ENCODE measurements around the gene COQ3.
A peak's percentile ranks its signal among the peaks of the same experiment; 100 is the strongest.

COQ3 gene, protein sequence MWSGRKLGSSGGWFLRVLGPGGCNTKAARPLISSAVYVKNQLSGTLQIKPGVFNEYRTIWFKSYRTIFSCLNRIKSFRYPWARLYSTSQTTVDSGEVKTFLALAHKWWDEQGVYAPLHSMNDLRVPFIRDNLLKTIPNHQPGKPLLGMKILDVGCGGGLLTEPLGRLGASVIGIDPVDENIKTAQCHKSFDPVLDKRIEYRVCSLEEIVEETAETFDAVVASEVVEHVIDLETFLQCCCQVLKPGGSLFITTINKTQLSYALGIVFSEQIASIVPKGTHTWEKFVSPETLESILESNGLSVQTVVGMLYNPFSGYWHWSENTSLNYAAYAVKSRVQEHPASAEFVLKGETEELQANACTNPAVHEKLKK
- total RNA-seq = 4.8 to 17.3 (median 6.0) reads per million in 3 experiments

DNA sequence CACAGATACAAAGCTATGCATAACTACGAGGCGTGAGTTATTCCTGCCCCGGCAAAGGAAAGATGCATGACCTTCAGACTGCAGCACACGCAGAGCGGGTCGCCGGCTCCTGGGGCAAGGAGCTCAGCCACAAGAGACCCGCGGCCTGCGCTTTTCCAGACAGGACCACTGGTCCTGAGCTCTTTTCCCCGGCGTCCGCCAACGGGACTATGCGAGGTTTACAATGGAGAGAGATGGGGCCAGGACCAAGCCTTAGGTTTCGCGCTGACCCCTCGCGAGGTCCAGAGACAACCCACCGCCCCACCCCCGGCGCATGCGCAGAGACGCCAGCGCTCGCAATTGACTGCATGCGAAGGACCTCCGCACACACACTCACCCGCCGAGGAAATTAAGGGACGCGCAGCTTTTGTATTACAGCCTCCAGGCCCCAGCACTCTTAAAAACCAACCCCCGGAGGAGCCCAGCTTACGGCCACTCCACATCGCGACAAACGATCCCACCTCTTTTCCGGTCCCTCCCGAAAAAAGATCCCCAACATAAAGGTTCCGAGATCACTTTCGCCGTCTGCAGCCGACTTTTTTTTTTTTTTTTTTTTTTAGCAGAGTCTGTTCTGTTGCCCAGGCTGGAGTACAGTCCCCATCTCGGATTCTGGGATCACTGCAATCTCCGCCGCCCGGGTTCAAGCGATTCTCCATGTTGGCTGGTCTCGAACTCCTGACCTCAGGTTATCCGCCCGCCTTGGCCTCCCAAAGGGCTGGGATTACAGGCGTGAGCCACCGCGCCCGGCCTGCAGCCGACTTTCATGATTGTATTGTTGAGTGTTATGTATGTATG, at the start of gene COQ3:
Gene COQ3, minus strand, starts transcription at position 498 of the 834 bp plus-strand sequence. Its CDS starts 16 bp downstream, at position 482.
- peak; percentile 59 for DNase-seq

- DNase-seq = no peak
Measured at GRCh38 chr6:99434702-99435530, 40.9 kb upstream of the COQ3 start.

GRCh38 chr6:99432877-99433276, 38.9 kb upstream of the COQ3 start:
- no peak for DNase-seq

DNA sequence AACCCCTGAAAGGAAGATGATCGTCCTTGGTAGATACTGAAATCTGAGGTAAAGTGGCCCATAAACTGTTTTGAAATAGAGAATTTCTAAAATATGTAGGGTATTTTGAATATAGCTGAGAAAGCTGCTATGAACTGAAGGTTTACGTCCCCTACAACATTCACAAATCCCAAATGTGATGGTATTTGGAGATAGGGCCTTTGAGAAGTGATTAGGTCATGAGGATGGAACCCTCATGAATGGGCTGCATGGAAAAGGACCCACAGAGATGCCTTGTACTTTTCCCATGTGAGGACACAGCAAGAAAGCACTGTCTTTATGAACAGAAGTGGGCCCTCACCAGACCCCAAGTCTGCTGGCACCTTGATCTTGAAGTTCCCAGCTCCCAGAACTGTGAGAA, 37.9 kb upstream of the COQ3 start:
- no peak for DNase-seq

DNA sequence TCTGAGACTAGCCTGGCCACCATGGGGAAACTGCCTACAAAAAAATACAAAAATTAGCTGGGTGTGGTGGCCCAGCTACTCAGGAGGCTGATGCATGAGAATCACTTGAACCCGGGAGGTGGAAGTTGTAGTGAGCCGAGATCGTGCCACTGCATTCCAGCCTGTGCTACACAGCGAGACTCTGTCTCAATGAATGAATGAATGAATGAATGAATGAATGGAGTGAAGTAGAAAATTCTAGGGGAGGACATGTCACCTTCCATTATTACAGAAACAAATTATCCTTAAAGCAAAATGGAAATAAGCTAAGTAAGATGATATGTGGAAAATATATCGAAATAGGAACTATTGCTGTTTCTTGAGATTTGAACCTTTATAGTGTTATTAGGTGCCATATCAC, 34.0 kb upstream of the COQ3 start:
- no peak for DNase-seq

GRCh38 chr6:99426451-99426757, 32.4 kb upstream of the COQ3 start:
- DNase-seq = no peak

DNA sequence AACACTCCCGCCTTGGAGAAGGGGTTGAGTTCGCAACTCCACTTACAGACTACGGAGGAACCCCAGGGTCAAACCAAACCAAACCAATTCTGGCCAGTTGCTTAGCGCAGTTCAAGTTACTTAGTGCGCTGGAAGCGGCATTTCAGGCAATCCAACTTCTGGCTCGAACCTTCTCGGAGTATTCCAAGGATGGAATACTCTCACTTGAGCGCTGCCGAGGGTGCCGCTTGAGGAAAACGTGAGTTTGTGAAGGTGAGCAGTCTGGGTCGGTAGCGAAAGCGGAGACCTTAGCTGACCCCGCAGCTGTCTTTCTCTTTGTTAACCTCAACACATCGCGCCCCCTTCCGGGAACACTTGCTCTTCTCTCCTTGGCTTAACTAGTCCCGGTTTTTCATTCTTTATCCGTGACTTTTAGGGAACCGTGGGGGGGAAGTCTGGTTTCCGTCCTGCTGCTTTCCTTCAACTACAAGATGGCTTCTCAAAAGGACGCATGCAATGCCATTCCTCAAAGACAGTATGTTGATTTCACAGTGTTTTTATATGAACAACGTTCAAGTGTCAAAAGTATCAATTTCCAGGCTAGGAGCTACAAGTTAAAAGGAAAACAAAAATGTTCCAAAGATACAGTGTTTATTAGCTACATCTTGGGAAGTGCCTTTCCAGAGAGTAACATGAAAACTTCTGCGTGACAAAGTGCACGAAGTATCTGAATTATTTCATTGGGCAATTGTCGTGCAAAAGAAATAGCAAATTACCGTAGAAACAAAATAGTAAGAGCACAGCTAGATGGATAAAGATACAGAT, 31.9 kb upstream of the COQ3 start:
- DNase-seq = peak; percentile 54

DNA sequence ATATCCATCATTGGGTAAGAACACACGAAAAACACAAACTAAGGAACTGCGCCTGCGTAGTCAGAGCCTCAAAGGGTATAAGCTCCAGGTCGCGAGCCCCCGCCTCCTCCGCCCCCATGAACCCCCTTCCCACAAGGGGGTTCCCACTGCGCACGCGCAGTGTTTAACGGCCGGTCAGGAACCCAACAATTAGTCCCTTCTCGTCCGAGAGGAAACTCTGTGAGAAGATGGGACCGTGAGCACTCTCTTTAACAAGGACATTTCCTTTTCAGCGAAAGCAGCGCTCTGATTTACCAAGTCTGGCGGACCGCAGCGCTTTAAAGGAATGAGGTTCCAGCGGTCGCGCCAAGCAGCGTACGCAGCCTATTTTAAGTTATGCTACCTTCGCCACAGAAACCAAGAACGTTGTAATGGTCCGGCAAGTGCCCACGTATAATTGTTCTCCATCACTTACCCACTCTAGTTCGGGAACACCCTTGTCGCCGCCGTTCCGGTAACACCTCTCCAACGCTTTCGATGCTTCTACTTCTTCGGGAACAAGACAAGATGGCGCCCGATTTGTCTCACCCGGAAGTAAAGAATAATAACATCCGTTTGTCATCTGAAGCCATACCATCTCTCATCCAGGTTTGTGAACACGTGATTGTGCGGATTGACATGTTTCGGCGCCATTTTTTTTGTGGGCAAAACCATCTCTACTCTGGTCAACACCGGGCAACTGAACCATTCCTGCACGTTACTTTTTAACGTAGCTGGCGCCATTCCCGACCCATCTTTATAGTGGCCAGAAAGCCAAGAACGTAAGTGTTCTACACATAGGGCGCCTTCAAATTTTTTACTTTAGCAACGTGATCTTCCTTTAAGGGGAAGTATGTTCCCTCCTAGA, 31.0 kb upstream of the COQ3 start, which contains the start of gene PNISR:
Gene PNISR, minus strand, starts transcription at position 548 of the 886 bp plus-strand sequence. CDS start 10,649 bp downstream, outside the sequence.
- DNase-seq = peak; percentile 94

DNA sequence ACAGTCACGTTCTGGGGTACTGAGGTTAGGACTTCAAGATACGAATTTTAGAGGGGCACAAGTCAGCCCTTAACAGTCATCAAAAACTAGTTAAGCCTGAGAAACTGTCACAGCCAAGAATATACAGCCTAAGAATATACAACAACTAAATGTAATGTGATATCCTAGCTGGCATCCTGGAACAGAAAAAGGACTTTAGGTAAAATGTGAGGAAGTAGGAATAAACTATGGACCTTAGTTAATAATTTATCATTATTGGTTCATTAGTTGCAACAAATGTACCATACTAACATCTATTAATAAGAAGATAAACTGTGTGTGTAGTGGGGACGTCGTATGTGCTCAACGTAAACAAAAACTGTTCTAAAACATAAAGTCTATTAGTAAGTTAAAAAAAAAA, 30.0 kb upstream of the COQ3 start:
- no peak for DNase-seq

DNA sequence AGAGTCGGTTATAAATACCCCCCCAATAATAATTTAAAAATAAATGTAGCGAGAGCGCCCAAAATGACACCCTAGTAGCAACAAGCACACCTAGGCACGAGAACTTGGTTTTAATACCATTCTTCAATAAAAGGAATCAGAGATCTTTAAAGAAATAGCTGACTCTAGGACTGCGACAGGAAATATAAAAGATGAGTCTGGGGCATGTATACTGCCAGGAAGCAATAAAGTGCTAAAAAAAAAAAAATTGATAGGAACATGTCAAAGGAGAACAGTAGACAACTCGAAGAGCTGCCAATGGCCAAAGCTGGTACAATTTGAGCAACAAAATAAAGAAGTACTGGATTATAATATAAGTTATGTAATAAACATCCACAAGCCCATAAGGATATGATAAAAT, 28.9 kb upstream of the COQ3 start:
- DNase-seq = no peak

GRCh38 chr6:99416892-99417767, 23.1 kb upstream of the COQ3 start:
- DNase-seq = no peak

- DNase-seq = no peak
Measured at GRCh38 chr6:99416226-99416625, 22.2 kb upstream of the COQ3 start.

- DNase-seq = no peak
Measured at GRCh38 chr6:99415446-99415845, 21.5 kb upstream of the COQ3 start.

DNA sequence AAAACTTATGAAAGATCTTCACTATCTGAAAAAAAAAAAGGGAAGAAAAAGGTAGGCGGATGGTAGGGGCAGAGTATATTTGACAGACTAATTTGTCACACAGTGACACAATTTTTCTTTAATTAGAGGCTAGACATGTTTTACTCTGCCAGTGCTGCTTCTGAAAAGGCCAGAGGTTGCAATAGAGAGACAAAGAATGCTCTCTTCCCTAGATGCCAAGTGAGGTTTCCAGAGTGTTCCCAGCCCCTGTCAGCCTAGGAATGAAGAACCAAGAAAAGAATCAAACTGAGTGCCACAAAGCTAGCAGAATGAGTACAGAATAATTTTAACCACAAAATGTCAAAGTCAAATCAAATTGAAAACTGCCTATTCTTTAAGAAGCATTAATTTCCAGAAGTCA, 18.1 kb upstream of the COQ3 start:
- no peak for DNase-seq

DNA sequence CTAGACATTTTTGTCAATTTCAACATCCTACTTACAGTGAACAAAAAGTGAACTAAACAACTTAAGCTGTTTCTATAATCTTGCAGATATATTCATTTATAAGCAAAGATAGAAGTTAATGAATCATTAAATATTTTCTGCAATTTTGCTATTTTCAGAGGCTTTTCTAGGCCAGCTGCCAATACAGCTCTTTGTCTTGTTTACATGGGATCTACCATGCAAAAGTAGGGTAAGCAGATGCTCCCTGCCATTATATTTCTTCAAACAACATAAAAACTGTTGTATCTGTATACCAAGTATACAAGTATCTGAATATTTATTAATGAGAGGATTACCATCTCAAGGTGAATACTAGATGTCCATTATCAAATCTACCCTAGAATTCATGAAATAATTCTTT, 15.7 kb upstream of the COQ3 start:
- no peak for DNase-seq

- no peak for DNase-seq
Measured at GRCh38 chr6:99407076-99407475, 13.1 kb upstream of the COQ3 start.

- no peak for DNase-seq
Measured at GRCh38 chr6:99402448-99402847, 8.5 kb upstream of the COQ3 start.

DNA sequence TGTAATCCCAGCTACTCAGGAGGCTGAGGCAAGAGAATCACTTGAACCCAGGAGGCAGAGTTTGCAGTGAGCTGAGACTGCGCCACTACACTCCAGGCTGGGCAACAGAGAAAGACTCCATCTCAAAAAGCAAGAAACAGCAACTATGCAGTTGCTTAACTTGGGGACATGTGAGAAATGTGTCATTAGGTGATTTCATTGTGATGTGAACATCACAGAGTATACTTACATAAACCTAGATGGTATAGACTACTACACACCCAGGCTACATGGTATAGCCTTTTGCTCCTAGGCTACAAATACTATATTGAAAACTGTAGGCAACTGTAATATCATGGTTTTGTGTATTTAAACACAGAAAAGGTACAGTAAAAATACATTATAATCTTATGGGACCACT, 3.3 kb upstream of the COQ3 start:
- no peak for DNase-seq

- DNase-seq = no peak
Measured at GRCh38 chr6:99393366-99393697, 663 bp downstream of the COQ3 start.

GRCh38 chr6:99390896-99391295, 3.1 kb downstream of the COQ3 start:
- no peak for DNase-seq
